ENCODE data around the gene DGAT2.
"Not testable (repeated sequence)": the region's sequence is repeated elsewhere in the genome, so short reads cannot be mapped to it uniquely, and the experiment has no call there.

The DGAT2 gene, protein sequence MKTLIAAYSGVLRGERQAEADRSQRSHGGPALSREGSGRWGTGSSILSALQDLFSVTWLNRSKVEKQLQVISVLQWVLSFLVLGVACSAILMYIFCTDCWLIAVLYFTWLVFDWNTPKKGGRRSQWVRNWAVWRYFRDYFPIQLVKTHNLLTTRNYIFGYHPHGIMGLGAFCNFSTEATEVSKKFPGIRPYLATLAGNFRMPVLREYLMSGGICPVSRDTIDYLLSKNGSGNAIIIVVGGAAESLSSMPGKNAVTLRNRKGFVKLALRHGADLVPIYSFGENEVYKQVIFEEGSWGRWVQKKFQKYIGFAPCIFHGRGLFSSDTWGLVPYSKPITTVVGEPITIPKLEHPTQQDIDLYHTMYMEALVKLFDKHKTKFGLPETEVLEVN
- total RNA-seq: 0 to 0.23 (median 0.08) reads per million in 4 donors

DNA sequence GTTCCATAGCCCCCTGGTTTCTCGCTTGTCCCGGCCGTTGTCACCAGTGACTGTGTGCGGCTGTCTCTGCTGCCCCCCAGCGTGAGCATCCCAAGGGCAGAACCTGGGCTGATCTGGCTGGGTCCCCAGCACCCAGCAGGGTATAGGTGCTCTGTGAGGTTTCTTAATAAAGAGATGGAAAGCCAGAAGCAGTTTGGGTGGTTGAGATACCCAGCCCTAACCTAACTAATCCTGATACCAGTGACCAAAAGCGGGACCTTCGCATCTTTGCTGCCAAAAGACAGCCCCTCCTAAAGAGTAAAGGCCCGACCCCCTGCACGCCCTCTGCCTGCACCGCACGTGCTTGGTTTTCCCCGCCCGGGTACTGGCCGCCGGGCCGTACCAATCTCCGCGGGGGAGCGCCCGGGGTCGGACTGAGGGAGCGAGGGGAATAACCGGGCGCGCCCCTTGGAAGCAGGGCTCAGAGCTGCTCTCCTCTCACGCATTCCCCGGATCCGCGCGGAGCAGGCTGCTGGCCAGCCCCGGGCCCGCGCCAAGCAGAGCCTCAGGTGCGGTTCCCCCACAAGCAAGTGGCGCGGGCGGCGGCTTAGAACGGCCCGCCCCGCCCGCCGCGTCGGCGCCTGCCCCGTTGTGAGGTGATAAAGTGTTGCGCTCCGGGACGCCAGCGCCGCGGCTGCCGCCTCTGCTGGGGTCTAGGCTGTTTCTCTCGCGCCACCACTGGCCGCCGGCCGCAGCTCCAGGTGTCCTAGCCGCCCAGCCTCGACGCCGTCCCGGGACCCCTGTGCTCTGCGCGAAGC is at the start of gene DGAT2:
Gene DGAT2, plus strand, starts transcription at position 667 of the 797 bp plus-strand sequence. CDS start 214 bp downstream, outside the sequence.
- peak; percentile 43 to 81 (median 49) for DNase-seq

DNA sequence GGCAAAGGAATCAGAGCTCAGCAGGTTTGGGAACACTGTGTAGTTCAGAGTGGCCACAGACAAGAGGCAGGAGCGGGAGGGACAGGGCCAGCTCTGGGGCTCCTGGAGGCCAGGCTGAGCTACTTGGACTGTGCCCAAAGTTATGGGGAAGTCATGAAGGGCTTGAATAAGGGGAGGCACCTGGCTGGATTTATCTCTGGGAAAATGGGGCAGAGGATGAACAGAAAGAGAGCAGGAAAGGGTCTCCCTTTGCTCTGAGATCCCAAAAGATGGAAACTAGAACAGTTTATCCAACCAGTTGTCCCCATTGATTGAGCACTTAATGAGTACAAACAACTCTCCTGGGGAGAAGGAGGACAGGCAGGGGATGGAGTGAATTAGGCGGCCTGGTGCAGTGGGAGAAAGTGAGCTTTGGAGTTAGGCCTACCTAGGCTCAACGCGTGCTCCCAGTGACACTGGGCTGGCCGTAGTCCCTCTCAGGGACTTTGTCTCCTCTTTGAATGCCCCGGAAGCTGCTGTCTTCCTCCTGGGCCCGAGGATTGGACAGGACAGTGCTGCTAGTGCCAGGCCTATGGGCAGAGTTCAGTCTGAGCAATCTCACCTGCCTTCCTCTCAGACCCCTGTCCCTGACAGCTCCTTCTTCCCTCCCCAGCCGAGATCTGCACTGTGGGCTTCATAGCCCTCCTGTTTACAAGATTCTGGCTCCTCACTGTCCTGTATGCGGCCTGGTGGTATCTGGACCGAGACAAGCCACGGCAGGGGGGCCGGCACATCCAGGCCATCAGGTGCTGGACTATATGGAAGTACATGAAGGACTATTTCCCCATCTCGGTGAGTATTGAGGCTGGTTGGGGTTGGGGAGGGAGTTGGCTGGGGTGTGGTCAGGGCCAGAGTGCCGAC is 49.0 kb upstream of the DGAT2 start:
- DNase-seq: no peak

DNA sequence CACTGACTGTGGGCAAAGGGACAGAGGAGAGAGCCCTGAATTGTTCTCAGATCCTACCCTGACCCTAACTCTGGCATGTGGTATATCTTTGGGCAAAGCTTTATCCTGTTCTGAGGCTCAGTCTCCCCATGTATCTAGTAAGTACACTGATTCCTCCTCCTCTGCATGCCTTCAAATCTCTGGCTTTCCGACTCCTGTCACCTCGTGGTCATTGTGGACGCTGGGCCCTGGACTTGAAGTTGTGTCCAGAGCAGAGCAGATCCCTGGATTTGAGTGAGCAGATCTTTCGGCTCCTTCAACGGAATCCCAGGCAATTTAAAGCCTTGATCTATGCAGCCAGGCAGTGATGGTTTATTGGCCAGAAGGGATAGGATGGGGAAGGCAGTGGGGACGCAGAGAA is 47.9 kb upstream of the DGAT2 start:
- no peak for DNase-seq

DNA sequence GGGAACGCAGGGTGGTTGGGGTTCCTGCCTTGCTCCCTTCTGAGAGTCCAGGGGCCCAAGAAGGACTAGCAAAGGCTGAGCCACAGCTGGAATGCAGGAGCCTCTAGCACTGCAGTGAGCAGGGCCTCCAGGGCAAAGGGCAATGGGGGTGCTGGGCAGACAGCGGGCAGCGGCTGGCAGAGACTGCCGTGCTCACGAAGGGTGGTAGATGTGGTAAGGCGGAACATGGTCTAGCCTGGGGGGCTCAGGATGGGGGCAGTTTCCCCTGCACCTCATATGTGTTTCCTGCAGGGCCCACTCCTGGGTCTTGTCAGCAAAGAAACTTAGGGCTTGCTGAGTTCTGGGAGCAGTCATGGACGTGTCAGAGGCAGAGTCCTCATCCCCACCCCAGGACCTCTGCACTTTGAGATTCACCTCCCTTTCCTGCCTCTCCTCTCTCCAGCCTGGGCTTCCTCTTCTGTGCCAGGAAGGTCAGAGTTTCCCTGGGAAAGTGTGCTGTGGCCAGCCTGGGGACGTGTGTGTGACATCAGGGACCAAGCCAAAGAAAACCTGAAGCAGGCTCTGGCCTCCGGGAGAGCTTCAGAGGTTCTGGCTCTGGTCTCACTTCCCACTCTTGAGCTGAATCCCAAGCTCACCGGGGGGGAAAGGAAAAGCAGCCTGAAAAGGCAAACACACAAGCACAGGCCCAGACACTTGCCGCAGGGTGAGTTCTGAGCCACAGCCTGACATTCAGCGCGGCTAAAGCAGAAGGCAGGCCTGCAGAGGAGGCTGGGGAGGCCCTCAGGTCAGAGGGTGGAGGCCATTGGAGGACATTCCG is 46.5 kb upstream of the DGAT2 start:
- DNase-seq: no peak

DNA sequence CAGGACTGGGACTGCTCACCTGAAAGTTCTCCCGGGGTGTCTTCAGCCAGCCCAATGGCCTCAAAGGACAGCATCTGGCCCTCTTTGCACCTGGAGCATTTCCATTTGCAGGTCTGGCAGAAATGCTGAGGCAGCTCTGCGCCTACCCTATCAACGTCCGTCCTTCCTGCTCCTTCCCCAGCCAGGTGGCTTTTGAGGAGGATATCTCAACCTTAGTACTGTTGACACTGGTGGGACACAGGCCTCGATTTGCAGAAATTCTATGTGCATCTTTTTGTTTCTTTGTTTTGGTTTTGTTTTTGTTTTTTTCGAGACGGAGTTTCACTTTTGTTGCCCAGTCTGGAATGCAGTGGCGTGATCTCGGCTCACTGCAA is 45.9 kb upstream of the DGAT2 start:
- no peak for DNase-seq

DNA sequence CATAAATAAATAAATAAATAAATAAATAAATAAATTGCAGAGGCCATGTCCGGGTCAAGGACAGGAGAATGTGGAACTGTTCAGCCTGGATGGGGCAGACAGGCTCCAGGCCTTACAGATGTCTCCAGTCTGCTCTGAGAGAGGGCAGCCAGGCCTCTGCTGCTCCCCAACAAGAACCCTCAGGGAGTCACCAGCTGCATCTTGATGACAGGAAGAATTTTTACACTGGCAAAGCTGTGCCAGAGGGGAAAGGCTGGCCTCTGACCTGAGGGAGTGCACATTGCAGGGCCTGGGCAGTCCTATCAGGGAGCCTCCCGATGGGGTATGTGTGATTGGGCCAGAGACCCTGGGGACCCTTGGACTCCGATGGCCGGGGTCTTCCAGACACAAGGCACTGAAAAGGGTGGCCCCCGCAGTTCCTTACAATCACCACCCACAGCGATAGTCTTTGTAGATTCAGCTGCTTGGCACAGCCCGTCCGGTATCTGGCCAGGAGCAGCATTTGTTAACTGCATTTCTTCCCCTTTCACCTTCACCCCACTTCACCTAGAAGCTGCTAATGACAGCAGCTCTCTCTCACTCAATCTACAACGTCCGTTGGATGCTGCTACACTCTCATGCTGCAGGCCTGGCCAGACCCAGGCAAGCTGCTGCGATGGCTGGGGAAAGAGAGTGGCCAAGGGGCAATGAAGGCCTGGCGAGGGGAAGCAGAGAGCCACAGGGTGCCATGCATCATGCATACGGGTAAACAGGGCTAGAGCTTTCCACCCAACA is 42.8 kb upstream of the DGAT2 start:
- no peak for DNase-seq

DNA sequence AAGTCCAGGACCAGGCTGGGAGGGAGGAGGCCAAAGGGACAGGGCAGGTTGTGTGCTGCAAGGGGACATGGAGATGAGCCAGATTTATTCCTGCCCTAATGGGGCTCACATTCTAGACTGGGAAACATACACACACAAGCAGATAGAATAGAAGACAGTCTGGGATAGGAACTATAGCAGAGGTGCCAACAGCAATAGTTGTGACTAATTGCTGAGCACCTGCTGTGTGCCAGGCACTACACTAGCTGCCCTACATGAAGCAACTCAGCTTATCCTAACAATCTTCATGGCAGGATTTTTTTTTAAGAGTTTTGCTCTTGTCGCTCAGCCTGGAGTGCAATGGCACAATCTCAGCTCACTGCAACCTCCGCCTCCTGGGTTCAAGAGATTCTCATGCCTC is 39.6 kb upstream of the DGAT2 start:
- no peak for DNase-seq

DNA sequence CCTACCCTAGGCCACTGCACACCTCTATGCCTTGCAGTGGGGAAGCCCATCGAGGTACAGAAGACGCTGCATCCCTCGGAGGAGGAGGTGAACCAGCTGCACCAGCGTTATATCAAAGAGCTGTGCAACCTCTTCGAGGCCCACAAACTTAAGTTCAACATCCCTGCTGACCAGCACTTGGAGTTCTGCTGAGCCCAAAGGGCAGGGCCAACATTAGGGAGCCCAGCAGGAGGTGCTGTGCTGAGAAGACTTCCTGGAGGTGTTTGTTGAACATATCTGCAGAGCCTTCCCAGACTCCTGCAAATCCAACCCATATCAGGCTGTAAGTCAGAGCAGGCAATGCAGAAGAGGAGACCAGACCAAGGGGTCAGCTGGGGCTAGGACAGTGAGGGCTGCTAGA is 37.5 kb upstream of the DGAT2 start:
- DNase-seq: no peak

DNA sequence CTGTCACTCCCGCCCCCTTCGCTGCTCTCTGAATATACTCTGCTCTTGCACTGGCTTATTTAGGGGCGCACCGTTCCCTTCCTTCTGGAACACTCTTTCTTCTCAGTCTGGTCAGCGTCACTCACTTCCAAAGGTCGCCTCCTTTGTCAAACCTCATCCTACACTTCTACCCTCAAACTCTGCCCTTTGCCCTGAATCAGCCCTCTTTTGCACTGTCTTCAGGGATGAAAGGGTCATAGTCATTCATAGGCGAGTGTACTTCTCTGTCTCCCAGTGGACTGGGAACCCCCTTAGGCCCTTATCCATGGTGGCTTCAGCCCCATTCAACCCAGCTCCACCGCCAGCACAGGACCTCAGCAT is 35.5 kb upstream of the DGAT2 start:
- no peak for DNase-seq

DNA sequence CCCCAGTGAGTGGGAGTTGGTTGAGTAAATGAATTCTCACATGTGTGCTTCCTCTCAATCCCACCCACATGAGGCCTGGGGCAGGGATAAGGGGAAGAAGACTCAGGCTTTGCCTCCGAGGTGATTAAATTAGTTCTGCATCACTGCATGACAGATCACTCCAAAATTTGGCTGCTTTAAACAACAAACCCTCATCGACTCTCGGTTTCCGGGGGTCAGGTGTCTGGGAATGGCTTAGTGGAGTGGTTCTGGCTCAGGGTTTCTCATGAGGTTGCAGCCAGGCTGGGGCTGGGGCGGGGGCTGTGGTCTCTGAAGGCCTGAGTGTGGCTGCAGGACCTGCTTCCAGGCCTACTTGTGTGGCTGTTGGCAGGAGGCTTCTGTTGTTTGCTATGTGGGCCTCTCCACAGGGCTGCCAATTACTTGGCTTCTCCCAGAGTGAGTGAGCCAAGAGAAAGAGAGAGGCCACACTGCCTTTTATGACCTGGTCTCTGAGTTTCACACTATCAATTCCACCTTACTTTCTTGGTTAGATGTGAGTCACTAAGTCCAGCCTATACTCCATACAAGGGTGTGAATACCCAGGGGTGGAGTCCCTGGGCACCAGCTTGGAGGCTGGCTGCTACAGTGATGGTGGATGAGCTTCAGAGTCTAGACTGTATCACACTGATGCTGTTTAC is 35.0 kb upstream of the DGAT2 start:
- peak in 1 of 5 donors; percentile 4 for DNase-seq

DNA sequence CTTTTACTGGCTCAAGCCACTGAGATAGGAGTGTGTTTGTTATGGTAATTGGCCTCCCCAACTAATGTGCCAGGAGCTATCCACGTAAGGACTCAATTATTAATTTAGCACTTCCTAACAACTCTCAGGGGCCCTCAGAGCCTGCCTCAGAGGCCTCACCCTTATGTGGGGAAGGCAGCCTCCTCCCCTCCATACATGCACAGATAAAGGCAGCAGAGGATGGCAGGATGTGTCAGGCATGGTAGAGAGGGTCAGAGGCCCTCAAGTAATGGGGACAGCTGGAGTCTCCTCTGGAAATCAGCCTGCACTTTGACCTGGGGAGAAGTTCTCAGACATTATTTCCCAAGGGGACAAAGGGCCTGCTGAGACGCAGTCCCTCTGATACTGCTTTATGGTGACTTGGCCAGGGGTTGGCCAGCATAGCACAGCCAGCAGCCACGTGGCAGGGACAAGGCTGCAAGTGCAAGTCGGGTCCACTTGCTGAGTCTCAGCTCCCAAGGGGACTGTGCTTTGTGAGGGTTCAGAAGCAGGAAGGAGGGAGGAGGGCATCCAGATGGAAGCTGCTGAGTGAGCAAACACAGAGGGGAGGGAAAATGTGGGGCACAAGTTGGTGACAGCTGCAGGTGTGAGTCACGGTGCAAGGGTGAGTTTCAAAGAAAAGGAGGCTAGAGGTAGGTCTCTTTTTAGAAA is 33.9 kb upstream of the DGAT2 start:
- DNase-seq: no peak

DNA sequence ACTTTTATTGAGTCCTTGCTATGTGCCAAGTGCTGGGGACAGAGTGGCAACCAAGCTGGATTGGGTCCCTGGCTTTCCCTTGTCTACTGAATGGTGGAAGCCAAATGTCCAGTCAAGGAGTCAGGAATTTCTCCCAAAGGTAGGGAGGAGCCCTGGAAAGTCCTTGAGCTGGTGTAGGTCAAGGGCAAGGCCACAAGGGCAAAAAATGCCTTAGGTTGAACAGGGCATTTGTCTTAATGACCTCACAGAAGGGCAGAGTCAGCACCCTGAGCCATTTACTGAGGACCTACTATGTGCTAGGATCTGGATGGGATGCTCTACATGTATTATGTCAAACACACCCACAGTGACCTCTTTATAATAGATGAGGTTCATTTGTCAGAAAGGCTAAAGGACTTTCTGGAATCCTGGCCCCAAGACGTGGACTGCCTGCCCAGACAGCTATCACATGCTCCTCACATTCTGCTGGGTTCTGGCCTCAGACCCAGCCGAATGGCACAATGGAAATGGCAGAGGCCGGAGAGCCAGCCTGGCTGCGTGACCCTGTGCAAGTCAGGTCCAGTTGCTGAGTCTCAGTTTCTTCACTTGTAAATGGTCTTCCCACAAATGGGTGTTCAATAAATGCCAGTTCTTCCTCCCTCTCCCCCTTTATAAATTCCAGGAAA is 33.3 kb upstream of the DGAT2 start:
- no peak for DNase-seq

DNA sequence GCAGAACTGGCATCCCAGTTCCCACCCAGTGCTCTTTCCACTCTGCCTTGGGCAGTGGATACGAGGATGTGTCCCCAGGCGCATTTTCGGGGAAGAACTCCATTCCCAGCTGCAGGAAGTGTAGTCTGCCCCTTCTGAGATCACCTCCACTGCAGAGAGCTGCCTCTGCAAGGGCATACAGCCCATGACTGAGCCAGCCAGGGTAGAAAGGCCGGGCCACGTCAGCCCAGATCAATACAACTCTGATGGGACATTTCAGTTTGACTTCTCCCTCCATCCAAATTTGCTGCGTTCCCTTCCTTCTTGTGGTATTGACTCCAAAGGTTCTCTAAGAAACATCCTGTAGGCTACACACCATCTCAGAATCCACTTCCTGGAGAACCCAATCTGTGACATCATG is 31.3 kb upstream of the DGAT2 start:
- no peak for DNase-seq

DNA sequence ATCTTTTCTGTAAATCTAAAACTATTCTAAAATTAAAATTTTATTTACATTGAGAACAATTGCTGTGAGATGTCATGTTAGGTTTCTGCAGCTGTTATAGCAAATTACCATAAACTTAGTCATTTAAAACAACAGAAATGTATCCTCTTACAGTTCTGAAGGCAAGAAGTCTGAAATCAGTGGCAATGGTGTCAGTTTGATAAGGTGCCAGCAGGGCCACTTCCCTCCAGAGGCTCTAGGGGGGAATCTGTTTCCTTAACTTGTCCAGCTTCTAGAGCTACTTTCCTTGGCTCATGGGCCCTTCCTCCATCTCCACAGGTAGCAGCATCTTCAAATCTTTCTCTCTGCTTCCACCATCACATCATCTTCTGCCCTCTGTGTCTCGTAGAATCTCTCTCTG is 27.9 kb upstream of the DGAT2 start:
- DNase-seq: no peak

DNA sequence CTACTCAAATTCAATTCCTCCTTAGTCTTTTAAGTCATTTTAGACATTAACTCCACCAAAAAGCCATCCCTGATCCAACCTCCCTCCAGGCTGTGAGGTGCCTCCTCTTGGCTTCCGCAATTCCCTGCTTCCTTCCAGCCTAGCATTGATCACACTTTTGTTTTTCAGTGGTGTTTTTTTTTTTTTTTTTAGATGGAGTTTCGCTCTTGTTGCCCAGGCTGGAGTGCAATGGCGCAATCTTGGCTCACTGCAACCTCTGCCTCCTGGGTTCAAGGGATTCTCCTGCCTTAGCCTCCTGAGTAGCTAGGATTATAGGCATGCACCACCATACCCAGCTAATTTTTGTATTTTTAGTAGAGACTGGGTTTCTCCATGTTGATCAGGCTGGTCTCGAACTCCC is 25.4 kb upstream of the DGAT2 start:
- DNase-seq: not testable (repeated sequence)

DNA sequence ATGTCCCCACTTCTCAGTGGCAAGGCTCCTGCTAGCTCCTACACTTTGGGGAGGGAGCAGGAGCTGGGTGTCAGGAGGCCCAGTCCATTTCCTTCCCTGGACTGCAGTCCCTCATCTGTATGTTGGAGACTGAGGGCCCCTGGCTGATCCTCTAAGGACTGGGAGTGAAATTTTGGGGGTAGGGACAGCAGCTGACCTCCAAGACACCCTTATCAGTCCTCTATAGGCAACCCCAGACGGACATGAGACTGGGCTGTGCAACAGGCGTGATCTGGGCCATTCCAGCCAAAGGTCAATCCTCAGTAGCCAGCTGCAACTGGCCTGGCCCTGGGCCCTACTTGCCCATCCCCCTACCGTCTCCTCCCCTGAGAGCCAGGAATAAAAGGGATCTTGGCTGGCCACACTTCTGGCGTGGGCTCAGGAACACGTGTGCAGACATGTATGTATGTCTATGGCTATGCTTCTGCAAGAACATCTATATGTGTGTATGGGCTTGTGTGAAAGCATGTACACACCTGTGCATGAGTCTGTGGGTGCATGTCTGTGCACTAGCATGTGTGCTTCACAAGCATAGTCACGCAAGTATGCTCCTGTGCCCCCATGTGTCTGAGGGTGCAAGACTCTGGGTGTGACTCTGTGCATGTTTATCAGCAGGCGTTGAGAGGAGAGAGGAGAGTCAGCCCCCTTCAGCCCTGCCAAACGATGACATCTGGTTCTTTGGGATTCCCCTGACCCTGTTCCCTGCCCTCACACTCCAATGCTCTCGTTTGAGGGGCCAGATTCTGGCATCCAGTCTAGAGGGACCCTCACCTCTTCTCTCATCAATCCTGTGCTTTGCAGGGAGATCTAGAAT is 24.6 kb upstream of the DGAT2 start:
- DNase-seq: no peak

DNA sequence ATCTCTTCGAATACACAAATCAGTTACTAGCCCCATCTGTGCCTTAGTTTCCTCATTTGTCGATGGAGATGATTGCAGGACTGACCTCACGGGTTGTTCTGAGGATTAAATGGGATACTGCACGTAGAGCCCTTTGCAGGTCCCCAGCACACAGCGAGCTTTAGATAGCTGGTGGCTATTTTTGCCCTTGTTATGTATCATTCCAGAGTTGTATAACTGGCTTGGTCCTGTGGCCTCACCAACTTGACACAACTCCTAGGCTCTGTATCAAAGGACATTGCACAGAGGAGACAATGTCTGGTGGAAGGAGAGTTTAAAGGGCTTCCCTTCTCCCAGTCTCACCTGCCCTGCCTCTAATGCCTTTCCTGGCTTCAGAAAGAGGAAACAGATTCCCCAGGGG is 22.8 kb upstream of the DGAT2 start:
- DNase-seq: no peak

DNA sequence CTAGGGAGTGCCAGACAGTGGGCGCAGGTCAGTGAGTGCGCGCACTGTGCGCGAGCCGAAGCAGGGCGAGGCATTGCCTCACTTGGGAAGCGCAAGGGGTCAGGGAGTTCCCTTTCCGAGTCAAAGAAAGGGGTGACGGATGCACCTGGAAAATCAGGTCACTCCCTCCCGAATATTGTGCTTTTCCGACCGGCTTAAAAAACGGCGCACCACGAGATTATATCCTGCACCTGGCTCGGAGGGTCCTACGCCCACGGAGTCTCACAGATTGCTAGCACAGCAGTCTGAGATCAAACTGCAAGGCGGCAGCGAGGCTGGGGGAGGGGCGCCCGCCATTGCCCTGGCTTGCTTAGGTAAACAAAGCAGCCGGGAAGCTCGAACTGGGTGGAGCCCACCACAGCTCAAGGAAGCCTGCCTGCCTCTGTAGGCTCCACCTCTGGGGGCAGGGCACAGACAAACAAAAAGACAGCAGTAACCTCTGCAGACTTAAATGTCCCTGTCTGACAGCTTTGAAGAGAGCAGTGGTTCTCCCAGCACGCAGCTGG is 19.8 kb upstream of the DGAT2 start:
- not testable (repeated sequence) for DNase-seq
